GM11168 (cell line): ENCODE measurements around the gene RBM4B.

Experiments used
- in situ Hi-C: fragments of 300-500 bp; cut with MboI; formaldehyde crosslinking; loops from one replicate; pipeline ENCODE4 v1.12.0; 2022; ENCODE audit warnings: low sequenced_read_pairs; ENCODE audit not compliant: unreplicated experiment

RBM4B gene

GRCh38 chr11:66707486-66707885, 29.8 kb upstream of the RBM4B start:
- in situ Hi-C loops = no loop called here

- in situ Hi-C loops = no loop called here
Observed at GRCh38 chr11:66706989-66707388, 29.3 kb upstream of the RBM4B start.

GRCh38 chr11:66705587-66706335, 28.1 kb upstream of the RBM4B start:
- in situ Hi-C loops = no loop called here

- in situ Hi-C loops = no loop called here
Observed at GRCh38 chr11:66704659-66705360, 27.1 kb upstream of the RBM4B start.

- in situ Hi-C loops = no loop called here
Observed at GRCh38 chr11:66701432-66702240, 23.9 kb upstream of the RBM4B start.

GRCh38 chr11:66700742-66701141, 23.1 kb upstream of the RBM4B start:
- in situ Hi-C loops = no loop called here

- in situ Hi-C loops = no loop called here
Observed at GRCh38 chr11:66700337-66700736, 22.6 kb upstream of the RBM4B start.

GRCh38 chr11:66698491-66698890, 20.8 kb upstream of the RBM4B start:
- in situ Hi-C loops = no loop called here

- in situ Hi-C loops = no loop called here
Observed at GRCh38 chr11:66697988-66698387, 20.3 kb upstream of the RBM4B start.

- in situ Hi-C loops = no loop called here
Observed at GRCh38 chr11:66696146-66696545, 18.5 kb upstream of the RBM4B start.

- in situ Hi-C loops = loop anchor here (5.0 kb wide), 1 partner anchor 138 kb away; no protein-coding TSS in a partner anchor
Observed at GRCh38 chr11:66694732-66695207, 17.1 kb upstream of the RBM4B start.

- in situ Hi-C loops = loop anchor here (5.0 kb wide), 1 partner anchor 138 kb away; no protein-coding TSS in a partner anchor
Observed at GRCh38 chr11:66694056-66694410, 16.3 kb upstream of the RBM4B start.

- in situ Hi-C loops = loop anchor here (5.0 kb wide), 1 partner anchor 139 kb away; no protein-coding TSS in a partner anchor
Observed at GRCh38 chr11:66693356-66694055, 15.8 kb upstream of the RBM4B start.

- in situ Hi-C loops = loop anchor here (5.0 kb wide), 1 partner anchor 139 kb away; no protein-coding TSS in a partner anchor
Observed at GRCh38 chr11:66692871-66693331, 15.2 kb upstream of the RBM4B start.

GRCh38 chr11:66692446-66692845, 14.8 kb upstream of the RBM4B start:
- in situ Hi-C loops = loop anchor here (5.0 kb wide), 1 partner anchor 140 kb away; no protein-coding TSS in a partner anchor

GRCh38 chr11:66691311-66691980, 13.8 kb upstream of the RBM4B start:
- in situ Hi-C loops = loop anchor here (5.0 kb wide), 1 partner anchor 141 kb away; no protein-coding TSS in a partner anchor

GRCh38 chr11:66689661-66690590, 12.2 kb upstream of the RBM4B start:
- in situ Hi-C loops = loop anchor here (5.0 kb wide), 1 partner anchor 142 kb away; no protein-coding TSS in a partner anchor
